Cerebellar cortex (tissue), 1 donor: ENCODE results near the gene HES7.

Experiments
- DNase-seq: peaks from one replicate; pipeline ENCODE4 v3.0.0-alpha.2; 2015; ENCODE audit warnings: low spot score

Gene HES7

DNA sequence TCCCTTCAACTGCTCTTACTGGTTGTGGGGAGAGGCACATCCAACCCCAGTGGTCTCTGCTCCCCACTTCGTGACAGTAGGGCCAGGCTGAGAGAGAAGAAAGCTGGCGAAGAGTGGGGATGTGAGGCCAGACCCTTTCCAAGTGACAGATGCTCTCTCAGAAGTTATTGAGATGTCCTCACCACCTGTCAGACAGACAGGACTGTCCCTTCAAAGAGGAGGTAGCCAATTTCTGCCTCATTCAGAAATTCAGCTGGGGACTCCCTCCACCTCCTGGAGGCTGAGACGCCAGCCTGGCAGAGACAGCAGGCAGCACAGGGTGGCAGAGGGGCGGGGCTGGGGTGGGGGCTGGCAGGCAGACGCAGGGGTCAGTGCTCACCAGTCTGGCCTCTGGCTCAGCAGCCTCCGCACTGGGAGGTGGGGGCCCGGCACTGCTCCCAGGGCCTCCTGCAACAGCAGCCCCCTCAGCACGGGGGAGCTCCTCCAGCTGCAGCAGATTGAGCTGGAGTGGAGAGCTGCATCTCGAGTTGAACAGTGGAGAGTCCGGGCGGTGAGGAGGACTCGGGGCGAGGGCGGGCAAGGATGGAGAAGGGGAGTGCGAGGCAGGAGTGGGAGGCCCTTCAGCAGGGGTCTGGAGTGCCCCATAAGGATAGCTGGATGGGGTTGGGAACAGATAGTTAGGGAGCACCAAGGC lies 19.1 kb upstream of the HES7 start:
- DNase-seq, result no peak

DNA sequence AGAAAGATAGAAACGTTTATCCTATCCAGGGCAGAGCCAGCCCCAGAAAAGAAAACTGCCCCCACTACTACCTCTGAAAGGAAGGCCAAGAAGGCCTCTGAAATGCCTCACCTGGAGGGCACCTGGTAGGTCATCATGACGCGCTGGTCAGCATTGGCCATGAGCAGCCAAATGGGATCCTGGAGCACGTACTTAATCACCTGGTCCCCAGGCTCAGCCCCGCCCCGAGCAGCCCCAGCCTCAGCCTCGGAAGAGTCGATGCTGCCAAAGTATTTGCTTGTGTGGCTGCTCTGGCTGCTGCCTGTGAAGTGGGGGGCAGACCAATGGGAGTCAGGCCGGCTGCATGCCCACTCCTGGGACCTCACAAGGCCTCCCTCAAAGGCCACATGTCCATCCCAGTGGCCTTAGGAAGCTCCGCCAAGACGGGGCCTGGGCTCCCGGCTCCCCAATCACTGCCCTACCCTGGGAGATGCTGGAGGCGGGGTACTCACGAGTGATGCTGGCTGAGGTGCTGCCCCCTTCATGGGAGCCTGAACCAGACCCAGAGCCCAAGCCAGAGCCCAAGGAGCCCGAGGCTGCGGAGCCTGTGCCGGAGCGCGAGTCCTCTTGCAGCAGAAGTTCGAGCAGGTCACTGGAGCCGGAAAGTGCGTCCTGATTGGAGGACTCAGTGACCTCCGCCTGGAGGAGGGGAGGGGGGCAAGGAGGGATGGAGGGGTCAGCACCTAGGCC lies 18.4 kb upstream of the HES7 start:
- DNase-seq, result no peak

- DNase-seq, result no peak
Measured at GRCh38 chr17:8141741-8142140, 17.8 kb upstream of the HES7 start.

DNA sequence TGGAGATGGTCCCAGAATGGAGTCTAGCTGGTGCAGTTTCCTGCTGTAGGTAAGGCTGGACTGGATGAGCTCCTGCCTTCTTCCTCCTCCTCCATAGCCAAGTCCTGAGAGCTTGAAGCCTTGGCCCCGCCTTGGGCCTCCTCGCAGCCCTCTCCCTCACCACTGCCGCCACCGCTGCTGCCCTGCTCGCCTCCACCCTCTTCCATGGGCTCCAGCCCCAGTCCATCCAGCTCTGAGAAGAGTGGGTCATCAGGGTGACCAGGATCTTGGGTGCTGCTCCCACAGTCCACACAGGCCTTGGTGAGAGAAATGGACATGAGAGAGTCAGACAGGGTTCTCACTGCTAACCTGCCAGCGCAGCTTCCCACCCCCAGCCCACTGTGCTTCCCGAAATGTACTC lies 17.1 kb upstream of the HES7 start:
- DNase-seq, result no peak

DNA sequence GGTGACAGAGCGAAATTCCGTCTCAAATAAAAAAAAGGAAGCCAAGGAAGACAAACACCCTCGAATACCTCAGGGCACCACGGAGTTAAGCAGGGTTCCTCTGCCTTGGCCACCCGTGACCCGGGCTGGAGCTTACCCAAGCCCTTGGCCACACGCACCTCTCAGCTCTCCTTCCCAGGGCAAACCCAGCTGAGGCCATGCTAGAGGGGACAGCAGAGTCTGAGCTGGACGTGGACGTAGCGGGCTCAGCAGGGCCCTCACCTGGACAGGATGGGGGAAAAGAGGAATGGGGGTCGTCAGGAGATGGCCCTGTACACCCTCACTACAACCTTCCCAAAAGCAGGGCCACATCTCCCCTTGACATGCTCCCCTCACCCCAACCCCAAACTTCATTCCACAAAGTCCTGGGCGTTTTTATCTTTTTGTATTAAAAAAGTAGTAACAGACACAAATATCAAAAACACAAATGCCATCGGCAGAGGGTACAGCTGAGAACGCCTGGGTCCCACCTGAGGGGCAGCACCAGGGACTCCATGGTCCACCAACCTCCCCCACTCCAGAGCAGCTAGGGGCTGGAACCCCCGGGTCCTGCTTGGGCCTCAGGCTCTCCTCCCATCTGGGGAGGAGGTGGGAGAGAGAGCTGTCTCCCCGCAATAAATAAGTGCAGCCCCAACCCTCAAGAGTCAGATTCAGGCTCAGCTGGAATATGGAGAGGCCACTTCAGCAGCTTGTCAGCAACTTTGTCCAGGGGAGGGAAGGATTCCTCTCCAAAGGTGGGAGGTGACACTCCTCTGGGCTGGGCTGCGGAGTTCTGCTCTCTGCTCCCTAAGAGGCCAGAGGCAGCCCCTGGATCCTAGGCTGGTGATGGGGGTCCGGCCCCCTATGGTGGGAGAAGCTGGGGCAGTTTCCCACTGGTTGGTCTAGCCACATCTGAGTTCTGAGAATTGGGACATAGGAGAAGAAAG lies 16.4 kb upstream of the HES7 start:
- DNase-seq, result no peak

- peak; percentile 98 for DNase-seq
Measured at GRCh38 chr17:8138672-8139371, 14.9 kb upstream of the HES7 start.

DNA sequence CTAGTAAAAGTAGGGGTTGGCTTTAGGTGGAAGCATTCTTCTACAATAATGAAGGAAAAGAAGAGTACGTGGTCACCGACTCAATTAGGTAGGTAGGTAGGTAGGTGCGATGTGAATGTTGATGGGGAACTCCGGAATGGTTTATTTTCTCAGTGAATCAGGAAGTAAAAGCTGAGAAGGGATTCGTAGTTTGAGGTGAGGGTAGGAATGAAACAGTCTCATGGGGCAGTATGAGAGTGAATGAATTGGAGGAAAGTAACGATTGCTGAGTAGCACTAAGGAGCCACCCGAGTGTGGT lies 14.4 kb upstream of the HES7 start:
- no peak for DNase-seq

DNA sequence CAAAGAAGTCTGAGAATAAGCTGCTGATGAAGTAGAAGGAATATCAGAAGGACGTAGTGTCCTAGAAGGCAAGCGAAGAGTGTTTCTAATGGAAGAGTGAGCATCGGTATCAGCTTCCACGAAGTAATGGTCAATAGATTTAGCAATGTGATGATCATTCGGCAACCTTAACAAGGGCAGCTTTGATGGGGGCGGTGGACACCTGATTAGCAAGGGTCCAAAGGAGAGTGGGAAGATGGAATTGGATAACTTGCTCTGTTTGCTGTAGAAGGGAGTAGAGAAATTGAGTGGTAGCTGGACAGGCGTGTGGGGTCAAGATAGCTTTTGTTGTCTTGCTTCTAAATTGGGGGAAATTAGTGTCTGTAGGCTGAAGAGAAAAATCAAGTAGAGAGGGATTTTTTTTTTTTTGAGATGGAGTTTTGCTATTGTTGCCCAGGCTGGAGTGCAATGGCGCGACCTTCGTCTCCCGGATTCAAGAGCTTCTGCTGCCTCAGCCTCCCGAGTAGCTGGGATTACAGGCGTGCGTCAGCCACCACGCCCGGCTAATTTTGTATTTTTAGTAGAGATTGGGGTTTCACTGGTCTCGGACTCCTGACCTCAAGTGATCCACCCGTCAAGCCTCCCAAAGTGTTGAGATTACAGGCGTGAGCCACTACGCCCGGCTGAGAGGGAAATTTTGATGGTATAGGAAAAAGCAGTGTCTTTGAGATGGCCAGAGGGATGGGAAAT lies 13.9 kb upstream of the HES7 start:
- DNase-seq, result no peak

- no peak for DNase-seq
Measured at GRCh38 chr17:8133941-8134340, 10.0 kb upstream of the HES7 start.

GRCh38 chr17:8133399-8133798 lies 9.5 kb upstream of the HES7 start:
- DNase-seq, result no peak

- DNase-seq, result no peak
Measured at GRCh38 chr17:8131844-8132441, 8.0 kb upstream of the HES7 start.

DNA sequence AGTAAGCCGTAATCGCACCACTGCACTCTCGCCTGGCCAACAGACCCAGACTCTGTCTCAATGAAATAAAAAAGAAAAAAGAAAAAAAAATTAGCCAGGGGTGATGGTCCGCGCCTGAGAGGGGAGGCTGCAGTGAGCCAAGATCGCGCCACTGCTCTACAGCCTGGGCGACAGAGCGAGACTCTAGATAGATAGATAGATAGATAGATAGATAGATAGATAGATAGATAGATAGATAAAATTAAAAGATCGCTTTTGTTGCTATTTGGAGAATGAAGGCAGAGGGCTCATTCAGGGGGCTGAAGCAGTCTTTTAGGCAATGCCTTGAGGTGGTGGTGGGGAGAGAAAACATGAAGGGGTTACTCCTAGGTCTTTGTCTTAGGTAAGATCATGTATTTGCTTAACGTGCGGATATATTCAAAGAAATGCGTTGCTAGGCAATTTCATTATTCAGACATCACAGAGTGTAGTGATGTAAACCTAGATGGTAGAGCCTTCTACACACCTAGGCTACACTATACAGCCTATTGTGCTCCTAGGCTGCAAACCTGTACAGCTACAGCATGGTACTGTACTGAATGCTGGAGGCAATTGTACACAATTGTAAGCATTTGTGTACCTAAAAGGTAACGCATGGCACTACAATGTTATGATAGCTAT lies 4.3 kb upstream of the HES7 start:
- no peak for DNase-seq

DNA sequence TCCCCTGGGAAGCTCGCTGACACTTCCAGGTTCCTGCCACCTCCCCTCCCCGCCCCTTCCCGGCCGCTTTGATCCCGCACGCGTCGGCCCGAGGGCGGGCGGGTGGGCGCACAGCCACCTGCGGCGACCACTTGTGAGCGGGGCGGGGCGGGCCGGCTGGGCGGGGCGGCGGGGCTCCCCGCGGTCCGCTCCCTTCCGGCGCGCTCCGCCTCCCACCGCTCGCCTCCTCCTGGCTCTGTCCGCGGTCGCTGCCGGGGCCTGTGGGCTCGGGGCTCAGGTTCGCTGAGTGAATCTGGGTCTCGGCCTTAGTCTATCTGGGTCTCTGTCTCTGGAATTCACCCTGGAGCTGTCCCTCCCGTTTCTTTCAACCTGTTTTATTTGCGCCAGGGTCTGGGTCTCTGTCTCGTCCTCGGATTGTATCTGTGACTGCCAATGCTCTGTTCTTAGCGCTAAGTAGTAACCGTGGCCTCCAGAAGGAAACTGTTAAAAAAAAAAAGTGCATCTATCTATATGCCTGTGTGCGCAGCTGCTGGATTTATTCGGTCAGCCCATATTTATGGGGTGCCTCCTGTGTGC lies 2.7 kb upstream of the HES7 start:
- DNase-seq, result peak; percentile 58

GRCh38 chr17:8125947-8126490 lies 2.1 kb upstream of the HES7 start:
- peak; percentile 61 for DNase-seq

- peak; percentile 92 for DNase-seq
Measured at GRCh38 chr17:8125154-8125946, 1.4 kb upstream of the HES7 start.

DNA sequence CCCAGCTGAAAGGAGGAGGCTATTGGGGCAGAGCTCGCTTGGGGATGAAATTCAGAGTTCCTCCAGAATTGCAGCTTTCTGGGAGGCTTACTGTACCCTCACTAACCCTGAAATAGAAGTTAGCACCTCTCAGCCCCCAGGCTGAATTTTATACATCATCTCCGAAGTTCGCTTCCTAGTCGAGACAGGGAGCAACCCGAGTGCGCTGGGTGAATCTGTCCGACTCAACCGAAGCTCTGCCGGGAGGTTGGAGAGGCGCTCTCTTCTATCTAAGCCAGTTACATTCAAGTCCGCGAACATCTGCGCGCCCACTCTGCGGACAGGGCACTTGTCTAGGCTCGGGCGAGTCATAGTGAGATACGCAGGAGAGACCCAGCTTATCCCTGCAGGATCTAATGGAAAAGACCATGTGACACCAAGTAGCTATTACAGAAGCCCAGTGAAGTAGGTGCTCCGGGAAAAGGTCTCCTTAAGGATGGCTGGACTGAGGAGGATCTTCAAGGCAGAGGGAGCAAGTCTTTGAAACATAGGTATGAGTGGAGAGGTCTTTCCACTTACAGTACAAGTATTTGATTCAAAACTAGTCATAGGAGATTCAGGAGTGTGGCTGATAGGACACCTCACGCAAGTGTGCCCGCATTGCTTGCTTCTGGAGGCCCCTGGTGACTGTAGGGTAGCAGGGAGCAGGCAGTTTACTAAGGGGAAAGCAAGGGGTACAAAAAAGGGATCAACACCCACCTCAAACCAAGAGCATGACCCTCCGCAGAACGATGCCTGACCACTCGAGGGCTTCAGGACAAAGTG lies 646 bp upstream of the HES7 start:
- peak; percentile 58 for DNase-seq

DNA sequence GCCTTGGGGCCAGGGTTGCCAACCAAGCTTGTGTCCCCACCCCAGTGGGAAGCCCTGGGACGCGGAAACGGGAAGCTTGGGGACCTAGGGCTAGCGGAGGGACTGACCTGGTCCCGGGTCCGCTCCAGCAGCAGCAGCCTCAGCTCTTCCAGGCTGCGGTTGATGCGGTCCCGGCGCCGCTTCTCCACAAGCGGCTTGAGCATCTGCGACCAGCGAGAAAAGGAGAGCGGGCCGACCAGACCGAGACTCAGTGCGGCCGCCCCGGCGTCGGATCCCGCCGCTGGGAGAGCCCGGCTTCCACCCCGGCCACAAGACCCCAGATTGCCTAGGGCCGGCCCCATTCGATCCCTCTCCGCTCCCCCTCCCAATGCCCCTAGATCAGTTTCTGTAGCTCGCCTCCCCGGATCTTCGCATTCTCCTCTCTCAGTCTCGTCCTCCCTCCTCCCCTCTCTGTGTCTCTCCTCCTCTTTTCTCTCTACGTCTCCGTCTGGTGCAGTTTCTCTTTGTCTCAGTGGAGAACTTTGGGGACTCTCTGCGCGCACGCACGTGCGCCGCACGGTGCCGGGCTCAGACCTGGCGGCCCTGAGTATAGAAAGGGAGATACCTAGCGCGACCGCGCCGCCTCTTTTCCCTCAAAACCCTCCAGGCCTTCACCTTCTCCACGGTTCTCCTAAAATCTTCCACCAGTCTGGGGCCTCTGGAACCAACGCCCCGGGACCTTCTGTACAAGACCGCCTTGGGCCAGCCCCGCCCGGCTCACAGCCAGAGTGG lies 797 bp downstream of the HES7 start:
- peak; percentile 46 for DNase-seq
